GM19467 (cell line): Measurements from ENCODE around the gene LRP2BP.

Experiments
- ATAC-seq: cut with Tn5 transposase; IDR thresholded peaks from one replicate; pipeline ENCODE4 v1.9.1; 2021; ENCODE audit warnings: mild to moderate bottlenecking, moderate library complexity; ENCODE audit not compliant: unreplicated experiment

LRP2BP gene

GRCh38 chr4:185395238-185395955 is at the start of gene LRP2BP:
TSS of gene LRP2BP (minus strand) at chr4:185395924. CDS start at chr4:185378186, 17,738 bp downstream.
- ATAC-seq, result no peak

- ATAC-seq, result no peak
Measured at GRCh38 chr4:185445209-185445608, 49.5 kb upstream of the LRP2BP start.

GRCh38 chr4:185441479-185441878 is 45.8 kb upstream of the LRP2BP start:
- ATAC-seq, result no peak

GRCh38 chr4:185437809-185438208 is 42.1 kb upstream of the LRP2BP start:
- no peak for ATAC-seq

GRCh38 chr4:185435466-185435865 is 39.7 kb upstream of the LRP2BP start:
- no peak for ATAC-seq

GRCh38 chr4:185429660-185430059 is 33.9 kb upstream of the LRP2BP start:
- no peak for ATAC-seq

GRCh38 chr4:185426960-185427688 is 31.4 kb upstream of the LRP2BP start:
- no peak for ATAC-seq

- ATAC-seq, result peak; percentile 93
Measured at GRCh38 chr4:185425647-185426352, 30.1 kb upstream of the LRP2BP start, which contains the start of gene UFSP2. TSS of gene UFSP2 (minus strand) at chr4:185425964. CDS start at chr4:185425868, 96 bp downstream.

- ATAC-seq, result no peak
Measured at GRCh38 chr4:185424905-185425646, 29.4 kb upstream of the LRP2BP start.

- no peak for ATAC-seq
Measured at GRCh38 chr4:185421366-185422124, 25.8 kb upstream of the LRP2BP start.

GRCh38 chr4:185416955-185417354 is 21.2 kb upstream of the LRP2BP start:
- ATAC-seq, result no peak

GRCh38 chr4:185412412-185412811 is 16.7 kb upstream of the LRP2BP start:
- no peak for ATAC-seq

GRCh38 chr4:185411849-185412248 is 16.1 kb upstream of the LRP2BP start:
- ATAC-seq, result no peak

GRCh38 chr4:185408432-185408831 is 12.7 kb upstream of the LRP2BP start:
- ATAC-seq, result no peak

GRCh38 chr4:185405296-185405999 is 9.7 kb upstream of the LRP2BP start:
- peak; percentile 61 for ATAC-seq

GRCh38 chr4:185404031-185404430 is 8.3 kb upstream of the LRP2BP start:
- no peak for ATAC-seq

- ATAC-seq, result no peak
Measured at GRCh38 chr4:185399466-185399865, 3.7 kb upstream of the LRP2BP start.

GRCh38 chr4:185398618-185399017 is 2.9 kb upstream of the LRP2BP start:
- ATAC-seq, result no peak

- peak; percentile 0 for ATAC-seq
Measured at GRCh38 chr4:185396724-185397385, 1.1 kb upstream of the LRP2BP start, which contains the start of gene ANKRD37. TSS of gene ANKRD37 (plus strand) at chr4:185396841. CDS start at chr4:185396924, 83 bp downstream.
